Skin of body (tissue), 2 donors: ENCODE measurements around the gene SSU72. TPM values are rescaled to one million over a fixed set of nuclear protein-coding genes. Genes with fewer than 3 reads are reported as not detected.
A peak's percentile ranks its signal among the peaks of the same experiment; 100 is the strongest.
"Not testable (repeated sequence)": the region's sequence is repeated elsewhere in the genome, so short reads cannot be mapped to it uniquely, and the experiment has no call there.

Experiments
- DNase-seq: peaks from one replicate; lab custom pipeline; 2025; lab: John Stamatoyannopoulos, UW
- total RNA-seq: library from RNA; depleted of rRNA; stranded (reverse); fragments of >200 nt; gene quantifications from one replicate; pipeline ENCODE4 v1.2.3, GENCODE V29; 2014

SSU72 gene
- total RNA-seq, 1 donor from 2014 or later: 33.9 TPM

DNA sequence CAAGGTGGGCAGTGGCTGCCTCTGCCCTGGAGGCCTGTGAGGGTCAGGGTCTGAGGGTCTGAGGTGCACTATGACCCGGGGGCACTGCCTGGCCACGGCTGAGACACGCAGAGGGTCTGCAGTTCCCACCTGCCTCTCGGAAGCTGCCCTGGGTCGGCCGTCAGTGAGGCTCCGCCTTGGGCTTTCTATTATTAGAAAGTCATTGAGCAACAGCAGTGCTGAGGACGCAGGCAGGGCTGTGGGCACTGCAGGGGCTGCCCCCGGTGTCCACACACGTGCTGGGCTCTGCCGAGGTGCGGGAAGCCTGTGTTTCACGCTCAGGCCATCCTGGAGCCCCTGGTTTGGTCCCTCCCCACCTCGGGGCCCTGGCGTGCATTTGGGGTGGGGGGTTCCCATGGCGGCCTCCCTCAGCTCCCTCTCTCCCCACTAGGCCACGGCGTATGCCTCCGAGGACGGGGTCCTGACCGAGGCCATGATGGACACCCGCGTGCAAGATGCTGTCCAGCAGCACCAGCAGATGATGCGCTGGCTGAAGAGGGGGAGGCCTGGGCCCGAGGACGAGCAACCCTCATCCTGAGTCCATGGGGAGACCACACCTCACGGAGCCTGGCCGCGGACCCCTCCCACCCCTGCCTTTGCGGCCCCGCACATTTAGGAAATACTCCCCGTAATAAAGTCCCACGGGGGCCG lies 65.7 kb downstream of the SSU72 start:
- not testable (repeated sequence) for DNase-seq

DNA sequence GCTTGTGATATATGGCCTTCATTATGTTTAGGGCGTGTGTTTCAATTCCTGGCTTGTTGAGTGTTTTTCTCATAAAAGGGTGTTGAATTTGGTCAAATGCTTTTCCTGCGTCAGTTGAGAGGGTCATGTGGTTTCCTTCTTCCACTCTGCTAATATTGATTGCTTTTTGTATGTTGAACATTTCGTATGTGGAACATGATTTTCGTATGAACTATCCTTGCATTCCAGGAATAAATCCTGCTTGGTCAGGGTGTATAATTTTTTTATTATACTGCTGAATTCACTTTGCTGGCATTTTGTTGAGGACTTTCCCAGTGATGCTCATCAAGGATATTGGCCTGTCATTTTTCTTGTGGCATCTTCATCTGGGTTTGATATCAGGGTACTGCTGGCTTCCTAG lies 67.4 kb downstream of the SSU72 start:
- DNase-seq: no peak

DNA sequence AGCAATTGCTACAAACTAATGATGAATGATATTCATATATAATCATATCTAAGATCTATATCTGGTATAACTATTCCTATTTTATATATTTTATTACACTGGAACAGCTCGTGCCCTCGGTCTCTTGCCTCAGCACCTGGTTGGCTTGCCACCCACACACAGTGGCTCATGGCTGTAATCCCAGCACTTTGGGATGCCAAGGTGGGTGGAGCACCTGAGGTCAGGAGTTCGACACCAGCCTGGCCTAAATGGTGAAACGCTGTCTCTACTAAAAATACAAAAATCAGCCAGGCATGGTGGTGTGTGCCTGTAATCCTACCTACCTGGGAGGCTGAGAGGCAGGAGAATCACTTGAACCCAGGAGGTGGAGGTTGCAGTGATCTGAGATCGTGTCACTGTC lies 68.9 kb downstream of the SSU72 start:
- not testable (repeated sequence) for DNase-seq

DNA sequence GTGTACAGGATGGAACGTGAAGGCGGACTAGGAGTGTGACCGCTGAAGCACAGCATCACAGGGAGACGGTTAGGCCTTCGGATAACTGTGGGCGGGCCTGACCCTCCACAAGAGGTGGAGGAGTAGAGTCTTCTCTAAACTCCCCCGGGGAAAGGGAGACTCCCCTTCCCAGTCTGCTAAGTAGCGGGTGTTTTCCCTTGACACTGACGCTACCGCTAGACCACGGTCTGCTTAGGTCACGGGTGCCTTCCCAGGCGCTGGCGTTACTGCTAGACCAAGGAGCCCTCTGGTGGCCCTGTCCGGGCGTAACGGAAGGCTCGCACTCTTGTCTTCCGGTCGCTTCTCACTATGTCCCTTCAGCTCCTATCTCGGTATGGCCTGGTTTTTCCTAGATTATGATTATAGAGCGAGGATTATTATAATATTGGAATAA lies 69.3 kb downstream of the SSU72 start:
- DNase-seq: not testable (repeated sequence)

DNA sequence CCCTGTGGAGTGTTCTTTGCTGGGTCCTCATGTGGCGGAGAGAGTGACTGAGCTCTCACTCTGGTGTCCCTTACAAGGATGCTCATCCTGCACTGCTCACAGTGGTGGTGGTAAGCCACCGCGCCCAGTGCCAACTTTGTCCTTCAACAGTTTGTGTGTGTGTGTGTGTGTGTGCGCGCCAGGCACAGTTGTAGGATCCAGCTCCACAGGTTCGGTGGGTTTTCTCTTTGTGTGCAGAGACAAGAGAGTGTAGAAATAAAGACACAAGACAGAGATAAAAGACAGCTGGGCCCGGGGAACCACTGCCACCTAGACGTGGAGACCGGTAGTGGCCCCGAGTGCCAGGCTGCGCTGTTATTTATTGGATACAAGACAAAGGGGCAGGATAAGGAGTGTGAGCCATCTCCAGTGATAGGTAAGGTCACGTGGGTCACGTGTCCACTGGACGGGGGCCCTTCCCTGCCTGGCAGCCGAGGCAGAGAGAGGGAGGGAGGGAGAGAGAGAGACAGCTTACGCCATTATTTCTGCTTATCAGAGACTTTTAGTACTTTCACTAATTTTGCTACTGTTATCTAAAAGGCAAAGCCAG lies 69.8 kb downstream of the SSU72 start:
- DNase-seq: peak; percentile 0

DNA sequence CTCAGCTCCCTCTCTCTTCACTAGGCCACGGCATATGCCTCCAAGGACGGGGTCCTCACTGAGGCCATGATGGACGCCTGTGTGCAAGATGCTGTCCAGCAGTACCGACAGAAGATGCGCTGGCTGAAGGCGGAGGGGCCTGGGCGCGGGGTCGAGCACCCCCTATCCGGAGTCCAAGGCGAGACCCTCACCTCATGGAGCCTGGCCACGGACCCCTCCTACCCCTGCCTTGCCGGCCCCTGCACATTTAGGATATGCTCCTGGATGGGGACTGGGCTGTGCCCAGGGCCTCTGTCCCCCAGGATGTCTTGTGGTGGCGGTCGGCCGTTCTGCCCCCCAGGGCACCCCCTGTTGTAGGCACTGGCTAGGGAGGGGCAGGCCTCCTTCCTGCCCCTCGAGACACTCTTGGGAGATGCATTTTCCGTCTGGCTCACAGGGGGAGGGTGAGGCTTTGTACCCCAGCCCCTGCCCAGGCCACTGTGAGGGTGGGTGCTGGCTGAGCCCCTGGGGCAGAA lies 79.1 kb downstream of the SSU72 start:
- DNase-seq: not testable (repeated sequence)

DNA sequence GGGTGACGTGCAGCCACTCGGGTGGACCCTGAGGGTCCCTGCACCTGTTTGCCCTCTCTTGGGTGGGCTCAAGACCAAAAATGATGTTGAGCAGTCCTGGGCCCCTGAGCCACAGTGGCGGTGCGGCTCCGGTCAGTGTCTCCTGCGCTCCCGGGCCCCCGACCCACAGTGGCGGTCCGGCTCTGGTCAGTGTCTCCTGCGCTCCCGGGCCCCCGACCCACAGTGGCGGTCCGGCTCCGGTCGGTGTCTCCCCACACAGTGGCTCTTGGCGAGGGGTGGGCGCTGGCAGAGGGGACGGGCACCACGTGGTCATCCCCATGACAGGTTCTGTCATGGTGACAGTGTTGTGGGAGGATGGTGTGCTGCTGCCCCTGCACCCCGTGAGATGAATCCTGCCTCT lies 80.4 kb downstream of the SSU72 start:
- not testable (repeated sequence) for DNase-seq

Other genes with a start within 250 kb of the SSU72 start
- 0.39 TPM for gene TAS1R3, start 243.6 kb downstream of the SSU72 start, total RNA-seq
- gene DVL1, start 225.4 kb downstream of the SSU72 start, total RNA-seq: 33.0 TPM
- gene MXRA8, start 216.3 kb downstream of the SSU72 start, total RNA-seq: 59.7 TPM
- gene AURKAIP1, start 199.7 kb downstream of the SSU72 start, total RNA-seq: 35.0 TPM
- gene CCNL2, start 175.5 kb downstream of the SSU72 start, total RNA-seq: 178 TPM
- 66.5 TPM for gene MRPL20, start 167.6 kb downstream of the SSU72 start, total RNA-seq
- gene ANKRD65, start 153.6 kb downstream of the SSU72 start, total RNA-seq: 2.9 TPM
- 8.6 TPM for gene VWA1, start 139.2 kb downstream of the SSU72 start, total RNA-seq
- 0.39 TPM for gene ATAD3C, start 125.2 kb downstream of the SSU72 start, total RNA-seq
- 16.7 TPM for gene ATAD3B, start 103.1 kb downstream of the SSU72 start, total RNA-seq
- gene ATAD3A, start 62.7 kb downstream of the SSU72 start, total RNA-seq: 11.9 TPM
- gene TMEM240, start 34.2 kb downstream of the SSU72 start, total RNA-seq: 2.1 TPM
- 0.99 TPM for gene FNDC10, start 25.3 kb upstream of the SSU72 start, total RNA-seq
- 28.8 TPM for gene MIB2, start 40.6 kb upstream of the SSU72 start, total RNA-seq
- 30.7 TPM for gene MMP23B, start 57.3 kb upstream of the SSU72 start, total RNA-seq
- 9.6 TPM for gene CDK11B, start 84.1 kb upstream of the SSU72 start, total RNA-seq
- 31.7 TPM for gene SLC35E2B, start 117.9 kb upstream of the SSU72 start, total RNA-seq
- 25.4 TPM for gene CDK11A, start 149.5 kb upstream of the SSU72 start, total RNA-seq
- gene NADK, start 203.6 kb upstream of the SSU72 start, total RNA-seq: 33.1 TPM